PC-3 (cell line): ENCODE measurements around the gene PAFAH2.

Source experiments
- EZH2 ChIP-seq: fragments of 300-600 bp; sonication (generic); IDR thresholded peaks from one replicate; pipeline ENCODE4 v1.6.1; 2017; ENCODE audit warnings: antibody characterized with exemption, mild to moderate bottlenecking, low read length; ENCODE audit not compliant: unreplicated experiment
- EZH2phosphoT487 ChIP-seq: fragments of 300-600 bp; sonication (generic); IDR thresholded peaks from 2 replicates; pipeline ENCODE4 v1.6.1; 2018; ENCODE audit warnings: mild to moderate bottlenecking, antibody characterized with exemption, low read length, borderline replicate concordance
- TF ChIP-seq, protein P1 (sequence below): fragments of 300-600 bp; sonication (generic); conservative IDR thresholded peaks from 2 replicates; pipeline ENCODE4 v1.5.1; 2017; ENCODE audit warnings: antibody characterized with exemption, low read depth, mild to moderate bottlenecking, low read length

DNA sequence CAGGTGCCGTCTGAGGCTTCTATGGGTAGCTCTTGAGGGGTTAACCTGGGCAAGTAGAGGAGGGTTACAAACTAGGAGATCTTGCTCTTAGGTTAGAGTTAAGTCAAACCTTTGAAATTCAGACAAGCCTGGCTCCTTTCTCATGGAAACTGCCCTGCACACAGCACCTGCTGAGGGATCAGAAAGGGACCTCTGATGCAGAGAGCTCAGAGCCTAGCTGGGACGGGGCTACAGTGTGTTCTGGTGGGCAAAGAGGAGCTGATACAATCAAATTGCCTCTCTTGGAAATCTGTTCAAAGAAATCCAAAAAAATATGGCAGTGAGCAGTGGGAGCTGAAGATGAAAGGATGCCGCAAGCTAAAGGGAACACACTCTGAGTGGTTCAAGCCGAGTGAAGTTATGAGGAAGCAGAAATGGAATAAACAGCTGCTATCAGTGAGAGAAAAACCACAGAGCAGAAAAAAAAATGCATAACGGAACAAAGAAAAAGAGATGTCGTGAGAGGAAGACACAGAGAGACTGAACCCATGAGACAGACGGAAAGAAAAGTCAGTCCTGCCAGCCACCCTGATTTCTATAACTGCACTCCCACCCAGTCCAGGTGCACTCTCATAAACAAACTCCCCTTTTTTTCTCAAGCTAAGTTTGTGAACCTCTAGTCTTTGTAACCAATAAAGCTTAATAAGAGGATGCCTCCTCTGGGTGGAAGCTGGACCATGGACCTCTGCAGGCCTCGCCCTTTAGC, 26.6 kb downstream of the PAFAH2 start:
- TF ChIP-seq EZH2phosphoT487 (no peak), EZH2 (no peak)
- TF ChIP-seq, protein P1, sequence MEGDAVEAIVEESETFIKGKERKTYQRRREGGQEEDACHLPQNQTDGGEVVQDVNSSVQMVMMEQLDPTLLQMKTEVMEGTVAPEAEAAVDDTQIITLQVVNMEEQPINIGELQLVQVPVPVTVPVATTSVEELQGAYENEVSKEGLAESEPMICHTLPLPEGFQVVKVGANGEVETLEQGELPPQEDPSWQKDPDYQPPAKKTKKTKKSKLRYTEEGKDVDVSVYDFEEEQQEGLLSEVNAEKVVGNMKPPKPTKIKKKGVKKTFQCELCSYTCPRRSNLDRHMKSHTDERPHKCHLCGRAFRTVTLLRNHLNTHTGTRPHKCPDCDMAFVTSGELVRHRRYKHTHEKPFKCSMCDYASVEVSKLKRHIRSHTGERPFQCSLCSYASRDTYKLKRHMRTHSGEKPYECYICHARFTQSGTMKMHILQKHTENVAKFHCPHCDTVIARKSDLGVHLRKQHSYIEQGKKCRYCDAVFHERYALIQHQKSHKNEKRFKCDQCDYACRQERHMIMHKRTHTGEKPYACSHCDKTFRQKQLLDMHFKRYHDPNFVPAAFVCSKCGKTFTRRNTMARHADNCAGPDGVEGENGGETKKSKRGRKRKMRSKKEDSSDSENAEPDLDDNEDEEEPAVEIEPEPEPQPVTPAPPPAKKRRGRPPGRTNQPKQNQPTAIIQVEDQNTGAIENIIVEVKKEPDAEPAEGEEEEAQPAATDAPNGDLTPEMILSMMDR, result no peak
